IPS DF 6.9 (cell line): ENCODE measurements around the gene SEPTIN5.

Experiments
- DNase-seq: peaks from one replicate; pipeline ENCODE4 v3.0.0-alpha.2; 2013; ENCODE audit warnings: low read depth, low spot score
- H3K27ac ChIP-seq: one replicate; pipeline ENCODE4 v1.5.1; 2013; ENCODE audit warnings: low read length, control low read depth
- H3K27me3 ChIP-seq: 2 replicates; pipeline ENCODE4 v1.6.1; 2013; ENCODE audit warnings: mild to moderate bottlenecking, low read length; ENCODE audit not compliant: control insufficient read depth, insufficient read depth
- H3K36me3 ChIP-seq: 2 replicates; pipeline ENCODE4 v1.6.1; 2013; ENCODE audit warnings: low read length; ENCODE audit not compliant: control insufficient read depth, insufficient read depth
- H3K4me1 ChIP-seq: 2 replicates; pipeline ENCODE4 v1.6.1; 2013; ENCODE audit warnings: low read length; ENCODE audit not compliant: control insufficient read depth, insufficient read depth
- H3K4me3 ChIP-seq: 2 replicates; pipeline ENCODE4 v1.5.1; 2013; ENCODE audit warnings: mild to moderate bottlenecking, low read length
- H3K9me3 ChIP-seq: 2 replicates; pipeline ENCODE4 v1.6.1; 2013; ENCODE audit warnings: low read length, inconsistent platforms; ENCODE audit not compliant: control insufficient read depth, insufficient read depth
- WGBS: extraction: QIAGEN DNeasy Blood & Tissue Kit; methylation state at CpG from one replicate; pipeline ENCODE4 v1.1.7; 2013; ENCODE audit warnings: mixed read lengths, missing lambda C conversion rate; ENCODE audit not compliant: insufficient read length, insufficient coverage; 5-methylcytosine and 5-hydroxymethylcytosine counted together

The SEPTIN5 gene

DNA sequence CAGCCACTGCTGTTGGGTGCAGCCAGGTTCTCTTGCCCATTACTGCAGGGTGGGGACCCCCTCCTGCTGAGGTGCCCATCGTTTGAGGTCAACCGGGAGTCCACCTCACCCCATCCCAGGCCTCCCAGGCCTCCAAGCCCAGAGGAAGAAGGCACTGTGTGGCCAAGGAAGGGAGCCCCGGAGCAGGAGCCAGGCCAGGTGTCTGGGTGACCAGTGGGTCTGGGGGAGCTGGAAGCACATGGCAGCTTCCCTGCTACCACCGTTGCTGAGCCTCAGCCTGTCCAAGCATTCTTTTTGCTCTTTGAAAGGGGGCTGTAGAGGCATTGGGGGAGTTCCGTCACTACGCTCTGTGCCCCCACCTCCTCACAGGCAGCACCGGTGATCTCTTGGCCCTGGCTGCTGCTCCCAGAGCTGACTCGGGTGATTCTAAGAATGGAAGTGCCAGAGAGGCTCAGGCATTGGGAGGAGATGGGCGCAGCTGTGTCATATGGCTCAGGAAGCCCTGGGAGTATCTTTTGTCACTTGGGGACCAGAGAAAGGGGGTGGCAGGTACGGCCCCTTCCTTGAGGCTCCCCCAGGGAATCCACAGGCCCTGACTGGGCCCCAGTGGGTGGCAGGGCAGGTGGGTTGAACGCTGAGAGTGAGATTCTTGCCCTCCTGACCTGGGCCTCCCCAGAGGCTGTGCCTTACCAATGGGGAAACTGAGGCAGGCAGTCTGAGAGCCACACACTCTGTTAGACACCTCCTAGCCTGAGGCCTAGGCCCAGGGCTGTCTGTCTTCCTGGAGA lies 1.9 kb downstream of the SEPTIN5 start:
- H3K27me3 ChIP-seq: peaks cover 32% of the 10 kb centered on the region
- H3K9me3 ChIP-seq: no peaks in the 10 kb centered on the region
- peaks cover 9% of the 10 kb centered on the region for H3K4me1 ChIP-seq
- H3K36me3 ChIP-seq: no peaks in the 10 kb centered on the region; the same call in 1 of the 2 replicates
- no peak for DNase-seq
- WGBS: no CpG with 5 or more reads among the region's 11 CpGs
- H3K4me3 ChIP-seq: no peak overlapping the region
- H3K27ac ChIP-seq: no peak overlapping the region

GRCh38 chr22:19716829-19717105 lies 2.5 kb downstream of the SEPTIN5 start:
- no peak overlapping the region for H3K4me3 ChIP-seq
- H3K27ac ChIP-seq: no peak overlapping the region
- peaks cover 14% of the 10 kb centered on the region for H3K4me1 ChIP-seq
- no peaks in the 10 kb centered on the region; the same call in 1 of the 2 replicates for H3K36me3 ChIP-seq
- H3K9me3 ChIP-seq: no peaks in the 10 kb centered on the region
- H3K27me3 ChIP-seq: peaks cover 37% of the 10 kb centered on the region
- no peak for DNase-seq
- WGBS: no CpG with 5 or more reads among the region's 1 CpG

GRCh38 chr22:19717181-19717580 lies 2.9 kb downstream of the SEPTIN5 start:
- no peaks in the 10 kb centered on the region for H3K9me3 ChIP-seq
- H3K4me3 ChIP-seq: no peak overlapping the region
- H3K36me3 ChIP-seq: no peaks in the 10 kb centered on the region; the same call in 1 of the 2 replicates
- no peak for DNase-seq
- WGBS: no CpG with 5 or more reads among the region's 9 CpGs
- peaks cover 14% of the 10 kb centered on the region for H3K4me1 ChIP-seq
- peaks cover 39% of the 10 kb centered on the region for H3K27me3 ChIP-seq
- H3K27ac ChIP-seq: no peak overlapping the region

GRCh38 chr22:19717691-19718455 lies 3.6 kb downstream of the SEPTIN5 start:
- Histone ChIP-seq H3K9me3 (no peaks in the 10 kb centered on the region), H3K27me3 (peaks cover 46% of the 10 kb centered on the region), H3K4me1 (peaks cover 18% of the 10 kb centered on the region), H3K36me3 (no peaks in the 10 kb centered on the region; the same call in 1 of the 2 replicates), H3K27ac (no peak overlapping the region), H3K4me3 (peak overlapping the region; percentile 43)
- WGBS: no CpG with 5 or more reads among the region's 96 CpGs
- no peak for DNase-seq

DNA sequence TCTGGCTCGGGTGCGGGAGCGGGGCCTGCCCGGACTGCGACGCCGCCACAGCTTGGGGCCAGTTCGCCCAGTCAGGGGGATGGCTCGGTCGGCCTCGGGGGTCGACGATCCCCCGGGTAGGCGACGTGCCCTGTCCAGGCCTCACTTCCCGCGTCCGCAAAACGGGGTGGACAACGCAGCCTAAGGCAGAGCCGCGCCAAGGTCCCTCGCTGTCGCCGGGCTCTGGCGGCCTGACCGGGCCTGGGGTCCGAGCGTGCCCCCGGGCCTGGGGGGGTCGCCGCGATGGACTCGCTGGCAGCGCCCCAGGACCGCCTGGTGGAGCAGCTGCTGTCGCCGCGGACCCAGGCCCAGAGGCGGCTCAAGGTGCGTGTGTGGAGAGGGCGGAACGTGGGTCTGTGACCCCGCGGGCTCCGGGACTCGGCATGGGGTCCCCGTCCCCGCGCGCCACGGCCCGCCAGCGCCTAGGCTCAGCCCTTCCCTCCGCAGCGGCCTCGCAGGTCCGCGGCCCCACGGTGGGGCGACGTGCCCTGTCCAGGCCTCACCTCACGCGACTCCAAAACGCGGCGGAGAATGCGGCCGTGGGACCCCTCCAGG lies 4.2 kb downstream of the SEPTIN5 start:
- no peaks in the 10 kb centered on the region for H3K9me3 ChIP-seq
- no peaks in the 10 kb centered on the region; the same call in 1 of the 2 replicates for H3K36me3 ChIP-seq
- H3K4me3 ChIP-seq: peak overlapping the region; percentile 43
- H3K4me1 ChIP-seq: peaks cover 20% of the 10 kb centered on the region
- no peak for DNase-seq
- no peak overlapping the region for H3K27ac ChIP-seq
- WGBS: no CpG with 5 or more reads among the region's 70 CpGs
- H3K27me3 ChIP-seq: peaks cover 51% of the 10 kb centered on the region

- Histone ChIP-seq H3K27me3 (peaks cover 52% of the 10 kb centered on the region), H3K4me3 (no peak overlapping the region; the same call in 1 of the 2 replicates), H3K36me3 (no peaks in the 10 kb centered on the region; the same call in 1 of the 2 replicates), H3K9me3 (no peaks in the 10 kb centered on the region), H3K27ac (no peak overlapping the region), H3K4me1 (peaks cover 17% of the 10 kb centered on the region)
- DNase-seq: no peak
- WGBS: no CpG with 5 or more reads among the region's 31 CpGs
Observed at GRCh38 chr22:19719050-19719482, 4.8 kb downstream of the SEPTIN5 start.

DNA sequence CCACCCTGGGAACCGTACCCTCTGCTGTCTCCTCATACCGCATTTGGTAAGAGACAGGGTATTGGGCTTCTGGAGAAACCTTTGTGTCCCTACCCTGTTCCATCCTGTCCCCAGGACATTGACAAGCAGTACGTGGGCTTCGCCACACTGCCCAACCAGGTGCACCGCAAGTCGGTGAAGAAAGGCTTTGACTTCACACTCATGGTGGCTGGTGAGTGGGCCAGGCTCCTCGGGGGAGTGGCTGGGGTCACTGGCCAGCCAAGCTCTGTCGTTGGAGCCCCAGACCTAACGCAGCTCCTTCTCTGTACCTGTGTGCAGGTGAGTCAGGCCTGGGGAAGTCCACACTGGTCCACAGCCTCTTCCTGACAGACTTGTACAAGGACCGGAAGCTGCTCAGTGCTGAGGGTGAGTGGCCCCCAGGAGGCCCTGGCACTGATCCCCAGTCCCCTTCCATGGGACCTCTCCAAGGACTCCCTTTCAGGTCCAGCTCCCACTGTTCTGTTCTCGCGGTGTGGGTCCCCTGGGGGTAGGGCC lies 5.3 kb downstream of the SEPTIN5 start:
- no CpG with 5 or more reads among the region's 12 CpGs for WGBS
- H3K36me3 ChIP-seq: no peaks in the 10 kb centered on the region; the same call in 1 of the 2 replicates
- H3K9me3 ChIP-seq: no peaks in the 10 kb centered on the region
- no peak for DNase-seq
- H3K27ac ChIP-seq: no peak overlapping the region
- no peak overlapping the region for H3K4me3 ChIP-seq
- H3K4me1 ChIP-seq: peaks cover 17% of the 10 kb centered on the region
- H3K27me3 ChIP-seq: peaks cover 56% of the 10 kb centered on the region

GRCh38 chr22:19720150-19720827 lies 6.0 kb downstream of the SEPTIN5 start:
- Histone ChIP-seq H3K36me3 (no peaks in the 10 kb centered on the region; the same call in 1 of the 2 replicates), H3K4me1 (peaks cover 14% of the 10 kb centered on the region), H3K27ac (no peak overlapping the region), H3K9me3 (no peaks in the 10 kb centered on the region), H3K4me3 (no peak overlapping the region), H3K27me3 (peaks cover 64% of the 10 kb centered on the region)
- no CpG with 5 or more reads among the region's 26 CpGs for WGBS
- DNase-seq: no peak

DNA sequence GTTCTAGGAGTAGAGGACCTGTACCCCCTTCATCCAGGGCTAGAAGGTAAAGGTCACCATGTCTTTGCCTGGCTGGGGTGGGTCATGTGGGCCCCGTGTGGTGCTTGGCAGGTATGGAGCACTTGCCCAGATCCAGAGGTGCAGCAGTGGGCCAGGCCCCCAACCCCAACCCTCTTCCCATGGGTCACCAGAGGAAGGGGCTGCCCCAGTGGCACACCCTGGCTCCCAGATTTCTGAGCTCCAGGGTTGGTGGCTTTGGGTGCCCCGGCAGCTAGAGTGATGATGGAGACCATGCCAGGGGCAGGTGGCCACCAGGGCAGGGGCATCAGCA lies 6.7 kb downstream of the SEPTIN5 start:
- no CpG with 5 or more reads among the region's 2 CpGs for WGBS
- DNase-seq: no peak
- H3K27ac ChIP-seq: no peak overlapping the region
- H3K27me3 ChIP-seq: peaks cover 67% of the 10 kb centered on the region
- no peak overlapping the region for H3K4me3 ChIP-seq
- H3K36me3 ChIP-seq: no peaks in the 10 kb centered on the region; the same call in 1 of the 2 replicates
- no peaks in the 10 kb centered on the region for H3K9me3 ChIP-seq
- H3K4me1 ChIP-seq: peaks cover 14% of the 10 kb centered on the region
